ENCODE measurements around the gene WWC1. TPM values are rescaled to one million over a fixed set of nuclear protein-coding genes. Genes with fewer than 3 reads are reported as not detected.

The WWC1 gene
- total RNA-seq, 2 experiments from 2014 or later: 1.0 to 1.3 TPM

GRCh38 chr5:168347368-168348083, 56.1 kb downstream of the WWC1 start:
- Histone ChIP-seq H3K27me3 (ENCODE audit: control insufficient read depth in 1 of 2, insufficient read depth in 2 of 2, low read length in 2 of 2) (no peaks in the 10 kb centered on the region), H3K36me3 (ENCODE audit: insufficient read depth, low read length) (no peaks in the 10 kb centered on the region), H3K4me1 (ENCODE audit: insufficient read depth, low read length) (no peaks in the 10 kb centered on the region), H3K4me3 (ENCODE audit: low read length) (no peak overlapping the region), H3K9me3 (ENCODE audit: control insufficient read depth in 1 of 2, insufficient read depth in 1 of 2, low read length in 2 of 2) (no peaks in the 10 kb centered on the region), H3K27ac (ENCODE audit: low read depth in 1 of 2, low read length in 2 of 2) (no peak overlapping the region)
- H3K4me1 Mint-ChIP-seq (ENCODE audit: low read depth): no peaks in the 10 kb centered on the region
- DNase-seq (no peak), ATAC-seq (ENCODE audit: poor library complexity) (no peak)
- CTCF ChIA-PET: interaction anchor here (0.8 kb wide), 1 partner anchor 11 kb away, joined by 3 read pairs; no protein-coding TSS in a partner anchor
- no peak overlapping the region for H3K27ac Mint-ChIP-seq
- peaks cover 8% of the 10 kb centered on the region for H3K27me3 Mint-ChIP-seq
- intact Hi-C loops (cut with DNase I, micrococcal nuclease): no loop called here
- POLR2A ChIA-PET: no interaction called here
- H3K36me3 Mint-ChIP-seq (ENCODE audit: low read depth): no peaks in the 10 kb centered on the region
- no peak overlapping the region for H3K4me3 Mint-ChIP-seq
- TF ChIP-seq CTCF (IDR thresholded peaks at IDR 0.05): no peak
- H3K9me3 Mint-ChIP-seq: no peaks in the 10 kb centered on the region

- ChIA-PET CTCF (interaction anchor here (0.8 kb wide), 1 partner anchor 11 kb away, joined by 3 read pairs; no protein-coding TSS in a partner anchor), POLR2A (no interaction called here)
- Histone ChIP-seq H3K9me3 (ENCODE audit: control insufficient read depth in 1 of 2, insufficient read depth in 1 of 2, low read length in 2 of 2) (no peaks in the 10 kb centered on the region), H3K27ac (ENCODE audit: low read depth in 1 of 2, low read length in 2 of 2) (no peak overlapping the region), H3K27me3 (ENCODE audit: control insufficient read depth in 1 of 2, insufficient read depth in 2 of 2, low read length in 2 of 2) (no peaks in the 10 kb centered on the region), H3K36me3 (ENCODE audit: insufficient read depth, low read length) (no peaks in the 10 kb centered on the region), H3K4me3 (ENCODE audit: low read length) (no peak overlapping the region), H3K4me1 (ENCODE audit: insufficient read depth, low read length) (no peaks in the 10 kb centered on the region)
- Mint-ChIP-seq H3K4me1 (ENCODE audit: low read depth) (no peaks in the 10 kb centered on the region), H3K27ac (no peak overlapping the region), H3K9me3 (no peaks in the 10 kb centered on the region), H3K4me3 (no peak overlapping the region), H3K36me3 (ENCODE audit: low read depth) (no peaks in the 10 kb centered on the region), H3K27me3 (peaks cover 8% of the 10 kb centered on the region)
- DNase-seq (no peak), ATAC-seq (ENCODE audit: poor library complexity) (no peak)
- intact Hi-C loops (cut with DNase I, micrococcal nuclease): no loop called here
- TF ChIP-seq CTCF (IDR thresholded peaks at IDR 0.05): no peak
Measured at GRCh38 chr5:168348084-168348414, 56.6 kb downstream of the WWC1 start.

GRCh38 chr5:168350315-168350714, 58.9 kb downstream of the WWC1 start:
- intact Hi-C loops (cut with DNase I, micrococcal nuclease): no loop called here
- peaks cover 8% of the 10 kb centered on the region for H3K27me3 Mint-ChIP-seq
- no peak for ATAC-seq (ENCODE audit: poor library complexity)
- Histone ChIP-seq H3K4me1 (ENCODE audit: insufficient read depth, low read length) (no peaks in the 10 kb centered on the region), H3K9me3 (ENCODE audit: control insufficient read depth in 1 of 2, insufficient read depth in 1 of 2, low read length in 2 of 2) (no peaks in the 10 kb centered on the region), H3K36me3 (ENCODE audit: insufficient read depth, low read length) (no peaks in the 10 kb centered on the region), H3K27me3 (ENCODE audit: control insufficient read depth in 1 of 2, insufficient read depth in 2 of 2, low read length in 2 of 2) (no peaks in the 10 kb centered on the region), H3K4me3 (ENCODE audit: low read length) (no peak overlapping the region), H3K27ac (ENCODE audit: low read depth in 1 of 2, low read length in 2 of 2) (no peak overlapping the region)
- H3K4me1 Mint-ChIP-seq (ENCODE audit: low read depth): no peaks in the 10 kb centered on the region
- no peak overlapping the region for H3K27ac Mint-ChIP-seq
- no peaks in the 10 kb centered on the region for H3K9me3 Mint-ChIP-seq
- CTCF ChIA-PET: no interaction called here
- DNase-seq: no peak
- no peak overlapping the region for H3K4me3 Mint-ChIP-seq
- TF ChIP-seq CTCF (IDR thresholded peaks at IDR 0.05): no peak
- POLR2A ChIA-PET: no interaction called here
- no peaks in the 10 kb centered on the region for H3K36me3 Mint-ChIP-seq (ENCODE audit: low read depth)
